ENCODE measurements around the gene PSAT1.

Gene PSAT1

DNA sequence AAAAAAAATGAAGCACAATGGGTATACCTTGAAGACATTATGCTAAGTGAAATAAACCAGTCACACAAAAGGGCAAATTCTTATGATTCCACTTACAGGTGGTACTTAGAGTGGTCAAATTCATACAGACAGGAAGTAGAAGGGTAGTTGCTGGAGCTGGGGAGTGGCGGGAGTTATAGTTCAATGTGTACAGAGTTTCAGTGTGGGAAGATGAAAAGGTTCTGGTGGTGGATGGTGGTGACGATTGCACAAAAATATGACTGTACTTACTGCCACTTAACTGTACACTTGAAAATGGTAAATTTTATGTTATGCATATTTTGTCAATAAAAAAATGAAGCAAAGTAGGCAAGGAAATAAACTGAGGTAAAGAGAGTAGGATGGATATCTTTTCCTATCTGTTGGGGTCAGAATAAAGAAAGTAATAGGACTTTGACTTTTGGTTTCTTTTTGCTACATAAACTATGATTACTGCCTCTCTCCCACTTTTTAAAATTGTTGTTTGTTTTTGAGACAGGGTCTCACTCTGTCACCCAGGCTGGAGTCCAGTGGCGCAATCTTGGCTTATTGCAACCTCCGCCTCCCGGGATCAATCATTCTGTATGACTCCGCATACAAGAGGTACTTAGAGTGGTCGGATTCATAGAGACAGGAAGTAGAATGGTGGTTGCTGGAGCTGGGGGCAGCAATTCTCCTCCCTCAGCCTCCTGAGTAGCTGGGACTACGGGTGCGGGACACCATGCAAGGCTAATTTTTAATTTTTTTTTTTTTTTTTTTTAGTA is 4.0 kb upstream of the PSAT1 start:
- Histone ChIP-seq H3K36me3 (ENCODE audit: insufficient read depth) (no peaks in the 10 kb centered on the region), H3K4me2 (no peak overlapping the region), H2AFZ (ENCODE audit: low read depth) (no peak overlapping the region), H3K79me2 (ENCODE audit: insufficient read depth, low read depth) (no peaks in the 10 kb centered on the region), H3K27me3 (ENCODE audit: insufficient read depth, low read depth) (no peaks in the 10 kb centered on the region), H4K20me1 (ENCODE audit: insufficient read depth) (no peaks in the 10 kb centered on the region), H3K9ac (no peak overlapping the region), H3K4me1 (ENCODE audit: low read depth, poor library complexity, severe bottlenecking) (no peaks in the 10 kb centered on the region), H3K4me3 (IDR thresholded peaks at IDR 0.05; ENCODE audit: insufficient read depth, low read depth, low read length) (no peak overlapping the region), H3K27ac (no peak overlapping the region)
- TF ChIP-seq CTCF (conservative IDR thresholded peaks at IDR 0.05; ENCODE audit: low read depth, low read length), result no peak

DNA sequence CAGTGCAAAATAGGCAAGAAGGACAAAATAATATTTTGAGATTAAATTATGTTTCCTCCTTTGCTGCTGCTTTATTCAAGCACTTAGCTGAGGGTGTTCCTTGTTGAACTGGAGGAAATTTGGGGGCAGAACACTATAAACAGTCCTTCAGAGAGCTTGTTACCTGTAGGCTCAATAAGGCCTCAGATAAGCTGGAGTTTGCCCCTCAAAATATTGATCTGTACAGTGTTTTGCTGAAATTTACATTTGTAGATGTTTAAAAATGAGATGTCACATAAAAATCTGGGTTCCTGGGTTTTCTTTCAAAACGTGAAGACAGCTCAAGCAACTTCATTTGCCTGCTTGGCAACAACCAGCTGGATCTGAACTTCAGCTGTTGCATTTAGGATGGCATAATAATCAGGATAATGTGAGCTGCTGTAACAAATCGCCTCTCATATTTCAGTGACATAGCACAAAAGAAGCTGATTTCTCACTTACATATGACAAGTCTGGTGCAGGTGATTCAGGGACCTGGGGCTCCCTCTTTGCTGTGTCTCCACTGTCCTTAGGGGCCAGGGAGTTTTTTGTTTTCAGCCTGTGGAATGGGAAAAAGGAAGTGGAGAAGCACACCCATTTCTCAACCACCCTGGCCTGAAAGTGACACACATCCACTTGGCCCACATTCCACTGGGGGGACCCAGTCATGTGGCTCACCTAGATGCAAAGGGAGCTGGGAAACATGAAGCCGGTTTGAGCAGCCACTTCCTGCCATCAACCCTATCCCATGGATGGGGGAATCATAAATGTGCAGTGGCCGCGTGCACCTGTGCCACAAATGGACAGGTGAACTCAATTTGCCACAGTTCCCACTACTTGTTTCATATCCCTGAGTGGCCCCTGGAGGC is 2.4 kb upstream of the PSAT1 start:
- no peaks in the 10 kb centered on the region for H4K20me1 ChIP-seq (ENCODE audit: insufficient read depth)
- no peak overlapping the region for H3K9ac ChIP-seq
- H3K27ac ChIP-seq, result no peak overlapping the region
- H3K4me3 ChIP-seq (IDR thresholded peaks at IDR 0.05; ENCODE audit: insufficient read depth, low read depth, low read length), result no peak overlapping the region
- no peak for TF ChIP-seq CTCF (conservative IDR thresholded peaks at IDR 0.05; ENCODE audit: low read depth, low read length)
- no peak overlapping the region for H2AFZ ChIP-seq (ENCODE audit: low read depth)
- H3K4me2 ChIP-seq, result no peak overlapping the region
- H3K4me1 ChIP-seq (ENCODE audit: low read depth, poor library complexity, severe bottlenecking), result no peaks in the 10 kb centered on the region
- H3K27me3 ChIP-seq (ENCODE audit: insufficient read depth, low read depth), result no peaks in the 10 kb centered on the region
- H3K36me3 ChIP-seq (ENCODE audit: insufficient read depth), result no peaks in the 10 kb centered on the region
- no peaks in the 10 kb centered on the region for H3K79me2 ChIP-seq (ENCODE audit: insufficient read depth, low read depth)

- Histone ChIP-seq H2AFZ (ENCODE audit: low read depth) (no peak overlapping the region), H3K4me1 (ENCODE audit: low read depth, poor library complexity, severe bottlenecking) (no peaks in the 10 kb centered on the region), H3K27ac (no peak overlapping the region), H3K36me3 (ENCODE audit: insufficient read depth) (no peaks in the 10 kb centered on the region), H3K4me3 (IDR thresholded peaks at IDR 0.05; ENCODE audit: insufficient read depth, low read depth, low read length) (no peak overlapping the region), H3K4me2 (no peak overlapping the region), H3K79me2 (ENCODE audit: insufficient read depth, low read depth) (no peaks in the 10 kb centered on the region), H4K20me1 (ENCODE audit: insufficient read depth) (no peaks in the 10 kb centered on the region), H3K27me3 (ENCODE audit: insufficient read depth, low read depth) (no peaks in the 10 kb centered on the region), H3K9ac (no peak overlapping the region)
- TF ChIP-seq CTCF (conservative IDR thresholded peaks at IDR 0.05; ENCODE audit: low read depth, low read length), result no peak
These were observed 1.7 kb upstream of the PSAT1 start for GRCh38 chr9:78295177-78295575.

GRCh38 chr9:78295731-78296130 is 1.2 kb upstream of the PSAT1 start:
- Histone ChIP-seq H3K4me2 (no peak overlapping the region), H3K4me1 (ENCODE audit: low read depth, poor library complexity, severe bottlenecking) (no peaks in the 10 kb centered on the region), H2AFZ (ENCODE audit: low read depth) (no peak overlapping the region), H3K79me2 (ENCODE audit: insufficient read depth, low read depth) (no peaks in the 10 kb centered on the region), H3K27ac (no peak overlapping the region), H3K36me3 (ENCODE audit: insufficient read depth) (no peaks in the 10 kb centered on the region), H3K27me3 (ENCODE audit: insufficient read depth, low read depth) (no peaks in the 10 kb centered on the region), H4K20me1 (ENCODE audit: insufficient read depth) (no peaks in the 10 kb centered on the region), H3K4me3 (IDR thresholded peaks at IDR 0.05; ENCODE audit: insufficient read depth, low read depth, low read length) (no peak overlapping the region), H3K9ac (no peak overlapping the region)
- TF ChIP-seq CTCF (conservative IDR thresholded peaks at IDR 0.05; ENCODE audit: low read depth, low read length), result no peak
